NK-92 (cell line): ENCODE data around the gene CCN5.
"Not testable (repeated sequence)": the region's sequence is repeated elsewhere in the genome, so short reads cannot be mapped to it uniquely, and the experiment has no call there.

Source experiments
- DNase-seq: peaks from one replicate; lab custom pipeline; 2025; ENCODE audit not compliant: unreplicated experiment; lab: John Stamatoyannopoulos, UW

The CCN5 gene

DNA sequence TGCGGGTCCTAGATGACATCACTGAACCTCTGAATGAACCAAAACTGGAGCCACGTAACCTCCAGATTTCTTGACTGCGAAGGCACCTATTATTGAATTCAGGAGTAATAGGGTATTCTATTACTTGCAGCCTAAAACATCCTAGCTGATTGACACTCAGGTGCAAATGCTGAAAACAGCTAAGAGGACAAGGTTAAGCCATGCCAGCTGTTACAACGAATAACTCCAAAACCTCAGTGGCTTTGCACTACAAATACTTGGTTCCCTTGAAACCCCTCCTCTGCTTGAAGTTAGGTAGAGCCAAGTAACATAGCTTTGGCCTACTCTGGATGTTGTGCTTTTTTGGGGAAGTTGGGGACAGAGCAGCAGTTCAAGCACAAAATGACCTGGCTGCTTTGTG is 21.0 kb upstream of the CCN5 start:
- no peak for DNase-seq

GRCh38 chr20:44695295-44695673 is 19.9 kb upstream of the CCN5 start:
- DNase-seq, result no peak

DNA sequence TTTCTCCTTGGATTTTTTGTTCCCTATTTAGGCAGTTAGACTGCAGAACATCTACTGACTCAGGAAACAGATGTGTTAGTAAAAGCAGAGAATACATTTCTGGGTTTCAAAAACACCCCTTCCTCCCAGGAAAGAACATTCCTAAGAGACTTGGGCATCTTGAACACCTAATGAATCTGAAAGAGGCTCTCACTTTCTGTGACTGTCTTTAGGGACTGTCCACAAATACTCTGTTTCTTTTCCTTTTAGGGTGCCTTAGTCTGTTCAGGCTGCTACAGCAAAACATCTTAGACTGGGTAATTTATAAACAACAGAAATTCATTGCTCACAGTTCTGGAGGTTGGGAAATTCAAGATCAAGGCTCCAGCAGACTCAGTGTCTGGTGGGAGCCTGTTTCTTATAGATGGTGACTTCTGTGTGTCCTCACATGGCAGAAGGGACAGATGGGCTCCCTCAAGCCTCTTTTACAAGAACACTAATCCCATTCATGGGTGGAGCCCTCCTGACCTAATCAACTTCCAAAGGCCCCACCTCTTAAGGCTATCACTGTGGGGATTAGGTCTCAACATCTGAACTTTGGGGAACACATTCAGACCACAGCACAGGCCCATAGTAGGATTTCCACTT is 19.4 kb upstream of the CCN5 start:
- DNase-seq, result no peak

DNA sequence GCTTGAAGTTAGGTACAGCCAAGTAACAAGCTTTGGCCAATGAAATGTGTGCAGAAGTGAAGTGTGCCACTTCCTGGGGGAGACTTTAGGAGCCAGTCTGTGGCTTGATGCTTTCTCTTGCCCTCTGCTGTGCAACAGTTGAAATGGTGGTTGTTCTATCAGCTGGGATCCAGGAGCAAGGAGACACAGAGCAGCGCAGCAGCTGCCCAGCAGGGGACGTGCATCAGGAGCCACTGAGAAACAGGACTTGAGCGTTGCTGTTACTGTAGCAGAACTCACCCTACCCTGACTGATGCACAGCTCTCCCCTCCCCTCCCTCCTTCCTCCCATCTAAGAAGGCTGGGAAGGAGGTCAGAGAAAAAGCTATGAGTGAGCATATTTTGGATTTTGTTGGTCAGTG is 18.9 kb upstream of the CCN5 start:
- no peak for DNase-seq

DNA sequence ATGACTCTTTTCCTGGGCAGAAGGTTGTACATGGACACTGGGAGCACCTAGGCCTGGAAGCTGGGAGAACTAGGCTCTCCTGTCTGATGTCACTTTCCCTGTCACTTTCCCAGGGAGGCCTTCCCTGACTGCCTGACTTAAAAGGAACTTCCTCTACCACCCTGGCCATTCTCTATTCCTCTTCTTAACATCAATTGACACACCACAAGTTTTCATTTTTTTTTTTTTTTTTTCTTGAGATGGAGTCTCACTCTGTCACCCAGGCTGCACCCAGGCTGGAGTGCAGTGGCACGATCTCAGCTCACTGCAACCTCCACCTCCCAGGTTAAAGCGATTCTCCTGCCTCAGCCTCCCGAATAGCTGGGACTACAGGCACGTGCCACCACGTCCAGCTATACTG is 18.1 kb upstream of the CCN5 start:
- not testable (repeated sequence) for DNase-seq

- DNase-seq, result no peak
Measured at GRCh38 chr20:44698351-44698750, 16.8 kb upstream of the CCN5 start.

DNA sequence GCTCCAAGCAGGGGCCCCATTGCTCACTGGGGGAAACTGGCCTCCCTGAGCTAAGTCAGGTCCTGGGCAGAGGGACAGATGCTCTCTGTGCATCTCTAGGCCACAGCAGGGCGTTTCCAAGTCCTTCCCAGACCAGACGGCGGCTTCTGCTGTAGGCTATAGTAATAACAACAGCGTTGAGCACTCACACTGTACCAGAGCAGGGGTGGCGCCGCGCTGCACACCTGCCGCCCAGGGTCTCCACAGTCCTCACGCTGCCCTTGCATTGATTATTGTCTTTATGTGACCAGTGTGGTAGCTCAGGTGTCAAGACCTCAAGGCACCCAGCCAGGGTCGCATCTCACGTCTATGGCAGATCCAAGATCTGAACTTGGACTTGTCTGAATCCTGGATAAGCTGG is 14.9 kb upstream of the CCN5 start:
- DNase-seq, result no peak

DNA sequence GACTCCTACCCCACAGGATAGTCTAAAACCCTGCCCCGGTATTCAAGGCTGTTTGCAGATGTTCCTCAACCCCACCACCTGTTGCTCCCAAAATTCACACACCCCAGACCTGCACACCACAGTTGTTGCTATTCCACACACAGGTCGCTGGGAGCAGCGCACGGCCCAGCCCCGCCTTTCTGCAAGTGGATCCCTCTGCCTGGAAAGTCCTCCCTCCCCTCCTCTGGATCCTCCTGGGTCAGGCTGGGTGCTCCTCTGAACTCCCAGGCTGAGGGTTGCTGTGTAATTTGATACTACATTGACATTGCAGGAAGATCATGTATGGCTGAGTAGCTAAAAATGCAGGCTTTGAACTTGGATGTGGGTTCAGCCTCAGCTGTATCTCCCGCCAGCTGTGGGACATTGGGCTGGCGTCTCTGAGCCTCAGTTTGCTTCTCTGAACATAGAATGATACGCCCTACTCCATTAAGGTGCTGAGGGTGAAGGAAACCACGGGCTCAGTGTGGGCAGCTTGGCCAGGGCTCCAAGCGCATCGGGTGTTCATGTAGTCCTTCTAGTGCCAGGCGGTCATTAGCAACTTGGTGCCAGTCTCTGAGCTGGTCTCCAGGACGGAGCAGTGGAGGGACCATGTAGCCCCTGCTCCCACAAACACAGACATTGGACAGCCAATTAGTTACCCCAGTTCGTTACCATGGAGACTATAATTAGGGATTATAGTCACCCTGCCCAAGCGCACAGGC is 13.9 kb upstream of the CCN5 start:
- DNase-seq, result no peak

- DNase-seq, result no peak
Measured at GRCh38 chr20:44701858-44702256, 13.3 kb upstream of the CCN5 start.

DNA sequence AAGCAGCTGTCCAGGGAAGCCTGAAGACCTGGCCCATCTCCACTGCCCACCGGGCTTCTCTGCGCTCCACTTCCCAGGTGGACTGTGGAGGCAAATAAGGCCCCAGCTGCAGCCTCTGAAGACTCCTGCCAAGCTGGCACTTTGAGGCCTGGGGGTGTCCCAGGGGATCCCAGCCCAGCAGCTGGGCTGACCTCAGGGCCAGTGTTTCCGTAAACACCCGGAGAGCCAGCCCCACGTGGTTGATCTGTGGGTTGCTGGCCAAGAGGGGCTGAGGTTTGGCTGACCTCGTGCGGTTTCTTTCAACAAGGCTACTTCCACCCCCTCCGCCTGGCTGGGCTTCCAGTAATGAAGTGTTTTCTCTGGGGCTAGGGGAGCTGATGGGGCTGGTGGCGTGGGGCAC is 12.4 kb upstream of the CCN5 start:
- DNase-seq, result no peak

- no peak for DNase-seq
Measured at GRCh38 chr20:44703183-44703925, 11.8 kb upstream of the CCN5 start.

DNA sequence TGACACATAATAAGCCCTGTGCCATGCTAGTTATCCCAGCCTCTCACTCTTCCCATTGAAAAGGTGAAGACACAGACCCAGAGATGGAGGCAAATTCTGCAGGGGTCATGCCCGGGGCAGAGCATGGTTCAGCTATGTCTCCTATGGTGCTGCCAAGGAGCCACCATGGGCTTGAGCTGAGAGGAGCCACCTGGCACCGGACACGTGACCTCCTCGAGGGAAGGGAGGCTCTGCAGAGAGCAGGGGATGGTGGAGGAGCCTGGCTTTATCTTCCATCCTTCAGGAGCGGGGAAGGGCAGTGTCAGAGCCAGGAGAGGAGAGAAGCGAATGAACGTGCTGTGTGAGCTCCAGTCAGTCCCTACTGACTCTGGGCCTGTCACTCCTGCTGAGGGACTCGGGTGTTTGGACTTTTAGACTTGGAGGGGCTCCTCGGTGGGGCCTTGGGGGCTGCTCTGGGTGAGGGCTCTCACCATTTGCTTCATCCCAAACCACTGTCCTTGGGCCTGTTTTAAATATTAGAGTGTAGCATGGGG is 11.1 kb upstream of the CCN5 start:
- no peak for DNase-seq

GRCh38 chr20:44704551-44704971 is 10.6 kb upstream of the CCN5 start:
- DNase-seq, result no peak

- no peak for DNase-seq
Measured at GRCh38 chr20:44705364-44706094, 9.6 kb upstream of the CCN5 start.

GRCh38 chr20:44706301-44707017 is 8.7 kb upstream of the CCN5 start:
- DNase-seq, result no peak

DNA sequence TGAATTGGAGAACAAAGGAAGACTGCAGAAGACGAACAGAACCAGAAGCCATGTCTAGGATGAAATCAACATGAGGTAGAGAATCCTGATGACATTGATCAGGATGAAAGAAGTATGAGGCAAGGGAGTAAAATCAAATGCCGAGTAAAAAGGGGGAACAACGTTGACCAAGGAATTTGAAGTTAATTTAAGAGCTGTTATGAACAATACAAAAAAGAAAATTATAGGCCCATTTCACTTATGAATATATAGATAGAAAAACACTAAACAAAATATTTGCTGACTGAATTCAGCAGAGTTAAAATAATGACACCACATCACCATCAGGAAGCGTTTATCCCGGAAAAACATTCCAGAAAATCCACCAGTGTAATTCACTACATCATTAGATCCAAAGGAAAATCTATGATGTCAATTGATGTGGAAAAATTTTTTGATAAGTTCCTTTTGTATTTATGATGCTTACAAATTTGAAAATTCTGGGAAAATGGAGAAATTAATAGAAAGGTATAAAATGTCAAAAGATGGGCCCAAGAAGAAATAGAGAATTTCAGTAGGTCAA is 8.1 kb upstream of the CCN5 start:
- DNase-seq, result no peak

GRCh38 chr20:44709380-44709779 is 5.8 kb upstream of the CCN5 start:
- no peak for DNase-seq

GRCh38 chr20:44709797-44710196 is 5.4 kb upstream of the CCN5 start:
- no peak for DNase-seq

DNA sequence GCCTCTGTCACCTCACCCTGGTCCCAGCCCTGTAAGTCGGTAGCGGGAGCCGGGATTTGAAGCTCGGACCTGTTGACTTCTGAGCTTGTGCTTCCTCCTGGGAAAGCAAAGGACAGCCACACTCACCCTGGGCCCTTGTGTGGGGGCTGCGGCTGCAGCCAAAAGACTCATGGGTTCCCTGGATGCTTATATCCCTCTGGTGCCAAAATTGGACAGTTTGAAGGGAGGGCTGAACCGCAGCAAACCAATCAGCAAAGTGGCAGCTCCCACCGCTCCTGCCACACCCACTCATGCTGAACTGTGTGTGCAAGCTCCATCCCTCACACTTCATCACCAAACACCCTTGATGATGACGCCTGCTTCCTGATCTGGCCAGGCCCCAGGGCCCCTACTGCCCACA is 3.9 kb upstream of the CCN5 start:
- DNase-seq, result no peak

GRCh38 chr20:44714102-44714700 is 968 bp upstream of the CCN5 start:
- DNase-seq, result no peak
